ENCODE data around the gene KLHL29.

The KLHL29 gene

GRCh38 chr2:23571085-23571484 is 186.1 kb downstream of the KLHL29 start:
- no peak for TF ChIP-seq CEBPB (IDR thresholded peaks at IDR 0.05)
- TF ChIP-seq FOXM1 (IDR thresholded peaks at IDR 0.05; ENCODE audit: borderline replicate concordance, low read depth), result no peak
- TF ChIP-seq TEAD4 (IDR thresholded peaks at IDR 0.05), result no peak
- no peak for TF ChIP-seq RAD21 (IDR thresholded peaks at IDR 0.05; ENCODE audit: low read depth)
- no peak for TF ChIP-seq TCF12 (IDR thresholded peaks at IDR 0.05; ENCODE audit: low read depth)
- TF ChIP-seq CREB1 (IDR thresholded peaks at IDR 0.05; ENCODE audit: low read depth), result no peak

GRCh38 chr2:23571527-23572282 is 186.7 kb downstream of the KLHL29 start:
- TF ChIP-seq TEAD4 (IDR thresholded peaks at IDR 0.05) (no peak), EP300 (IDR thresholded peaks at IDR 0.05; ENCODE audit: borderline replicate concordance) (no peak)

GRCh38 chr2:23574919-23575654 is 190.1 kb downstream of the KLHL29 start:
- TF ChIP-seq REST (IDR thresholded peaks at IDR 0.05; ENCODE audit: low read depth), result no peak

GRCh38 chr2:23578964-23579671 is 194.1 kb downstream of the KLHL29 start:
- TF ChIP-seq RAD21 (IDR thresholded peaks at IDR 0.05; ENCODE audit: low read depth), result no peak
- TF ChIP-seq MAX (IDR thresholded peaks at IDR 0.05), result peak; percentile 37; the same call in 1 of the 2 replicates
- no peak for TF ChIP-seq TCF12 (IDR thresholded peaks at IDR 0.05; ENCODE audit: low read depth)

GRCh38 chr2:23579674-23580073 is 194.7 kb downstream of the KLHL29 start:
- TF ChIP-seq TAF1 (IDR thresholded peaks at IDR 0.05; ENCODE audit: low read depth) (no peak), ZBTB7A (IDR thresholded peaks at IDR 0.05; ENCODE audit: low read depth) (no peak), REST (IDR thresholded peaks at IDR 0.05; ENCODE audit: low read depth) (no peak), MAX (IDR thresholded peaks at IDR 0.05) (no peak), EGR1 (IDR thresholded peaks at IDR 0.05) (no peak), CREB1 (IDR thresholded peaks at IDR 0.05; ENCODE audit: low read depth) (no peak)

- no peak for TF ChIP-seq EGR1 (IDR thresholded peaks at IDR 0.05)
- TF ChIP-seq REST (IDR thresholded peaks at IDR 0.05; ENCODE audit: low read depth), result no peak
- no peak for TF ChIP-seq MAX (IDR thresholded peaks at IDR 0.05)
- no peak for TF ChIP-seq RAD21 (IDR thresholded peaks at IDR 0.05; ENCODE audit: low read depth)
- no peak for TF ChIP-seq YY1 (IDR thresholded peaks at IDR 0.05; ENCODE audit: low read depth)
- TF ChIP-seq ZBTB7A (IDR thresholded peaks at IDR 0.05; ENCODE audit: low read depth), result no peak
- TF ChIP-seq CREB1 (IDR thresholded peaks at IDR 0.05; ENCODE audit: low read depth), result no peak
- no peak for TF ChIP-seq USF1 (IDR thresholded peaks at IDR 0.05)
These were observed 198.5 kb downstream of the KLHL29 start for GRCh38 chr2:23583467-23583866.

Data from Ishikawa (cell line).